CD4-positive, alpha-beta T cell (primary cell): ENCODE measurements around the gene ASTN2. TPM values are rescaled to one million over a fixed set of nuclear protein-coding genes. Genes with fewer than 3 reads are reported as not detected.
A peak's percentile ranks its signal among the peaks of the same experiment; 100 is the strongest.

Experiments used
- ATAC-seq: fragments of 200-7000 bp; cut with Tn5 transposase; one replicate; pipeline ENCODE4 v1.10.0; 2022; ENCODE audit warnings: mild to moderate bottlenecking; ENCODE audit not compliant: poor library complexity
- CTCF ChIA-PET: fragments of 350-600 bp; sonication (Branson Sonifier 250); formaldehyde crosslinking; loops from one replicate; lab custom pipeline; 2021; ENCODE audit warnings: antibody characterized with exemption, inconsistent platforms; lab: Charles Lee
- POLR2A ChIA-PET: fragments of 350-600 bp; sonication (Branson Sonifier 250); formaldehyde crosslinking; loops from one replicate; lab custom pipeline; 2021; ENCODE audit warnings: antibody characterized with exemption, inconsistent platforms; lab: Charles Lee
- DNase-seq, 14 experiments: peaks; one replicate each; pipeline ENCODE4 v3.0.0-alpha.2; 2013 to 2020; ENCODE audit warnings: mixed read lengths in 2 of 14
- H3K27ac ChIP-seq, 2 donors: one replicate each; pipeline versions ENCODE4 v1.5.1 to v1.7.0; 2013; ENCODE audit warnings: low read length in 2 of 2, low read depth in 1 of 2, mild to moderate bottlenecking in 1 of 2
- H3K27me3 ChIP-seq, 2 experiments: 1 replicate in 1 of 2; 2 replicates in 1 of 2; pipeline versions ENCODE4 v1.6.1 to v1.7.0; 2013; ENCODE audit warnings: low read length in 2 of 2, control low read depth in 1 of 2, mild to moderate bottlenecking in 1 of 2, moderate library complexity in 1 of 2; ENCODE audit not compliant: insufficient read depth in 2 of 2, control insufficient read depth in 1 of 2
- H3K36me3 ChIP-seq: one replicate; pipeline ENCODE4 v1.6.1; 2013; ENCODE audit warnings: low read length, control low read depth; ENCODE audit not compliant: insufficient read depth
- H3K4me1 ChIP-seq: one replicate; pipeline ENCODE4 v1.6.1; 2013; ENCODE audit warnings: low read length, control low read depth; ENCODE audit not compliant: insufficient read depth
- H3K4me3 ChIP-seq: one replicate; pipeline ENCODE4 v1.5.1; 2013; ENCODE audit warnings: mild to moderate bottlenecking, low read length, moderate library complexity
- H3K9me3 ChIP-seq, 2 experiments: 1 replicate in 1 of 2; 2 replicates in 1 of 2; pipeline versions ENCODE4 v1.6.1 to v1.7.0; 2013; ENCODE audit warnings: low read length in 2 of 2, mild to moderate bottlenecking in 2 of 2, control low read depth in 1 of 2, moderate library complexity in 1 of 2; ENCODE audit not compliant: control insufficient read depth in 1 of 2, insufficient read depth in 1 of 2
- H3K27ac Mint-ChIP-seq: one replicate; pipeline ENCODE4 v1.8.0; 2020; ENCODE audit warnings: mixed read lengths
- H3K27me3 Mint-ChIP-seq: one replicate; pipeline ENCODE4 v1.8.0; 2021; ENCODE audit warnings: mixed read lengths
- H3K36me3 Mint-ChIP-seq: one replicate; pipeline ENCODE4 v1.8.0; 2021; ENCODE audit warnings: low read depth, mixed read lengths
- H3K4me1 Mint-ChIP-seq: one replicate; pipeline ENCODE4 v1.8.0; 2021; ENCODE audit warnings: low read depth, mixed read lengths
- H3K4me3 Mint-ChIP-seq: one replicate; pipeline ENCODE4 v1.8.0; 2020; ENCODE audit warnings: mild to moderate bottlenecking, mixed read lengths
- H3K9me3 Mint-ChIP-seq: one replicate; pipeline ENCODE4 v1.8.0; 2020; ENCODE audit warnings: mixed read lengths
- CTCF ChIP-seq: fragments of 200-600 bp; IDR thresholded peaks from one replicate; pipeline ENCODE4 v1.8.0; 2022; ENCODE audit warnings: antibody characterized with exemption, mild to moderate bottlenecking
- intact Hi-C, 2 experiments: fragments of 100-400 bp; cut with DNase I in 1 of 2; cut with micrococcal nuclease in 1 of 2; formaldehyde crosslinking; loops; one replicate each; pipeline versions ENCODE4 v1.15.1 to v1.9.0; 2023 to 2025; cut with DNase I, micrococcal nuclease
- total RNA-seq, 174 experiments: library from RNA in 2 of 174; stranded (reverse) in 2 of 174; gene quantifications; one replicate each; pipeline ENCODE4 v1.2.3 and lab custom pipeline; 2021 to 2026

ASTN2 gene
- total RNA-seq, 2 experiments from 2014 or later, result 2.3 to 2.4 TPM

GRCh38 chr9:116451500-116452115, 963.2 kb downstream of the ASTN2 start:
- ATAC-seq (no peak), DNase-seq (no peak)
- H3K9me3 Mint-ChIP-seq, result peaks cover 4% of the 10 kb centered on the region
- Histone ChIP-seq H3K27ac (no peak overlapping the region), H3K4me3 (no peak overlapping the region), H3K4me1 (no peaks in the 10 kb centered on the region), H3K9me3 (peaks cover 0 to 3% of the 10 kb centered on the region in 2 experiments), H3K27me3 (no peaks in the 10 kb centered on the region), H3K36me3 (no peaks in the 10 kb centered on the region)
- peaks cover 8% of the 10 kb centered on the region for H3K36me3 Mint-ChIP-seq
- no peak for TF ChIP-seq CTCF
- ChIA-PET CTCF (no interaction called here), POLR2A (interaction anchor here (0.6 kb wide), 1 partner anchor 8 kb away, joined by 3 read pairs; no protein-coding TSS in a partner anchor)
- no peaks in the 10 kb centered on the region for H3K27me3 Mint-ChIP-seq
- no peak overlapping the region for H3K4me3 Mint-ChIP-seq
- intact Hi-C loops, result no loop called here
- H3K4me1 Mint-ChIP-seq, result no peaks in the 10 kb centered on the region
- H3K27ac Mint-ChIP-seq, result no peak overlapping the region

- no peaks in the 10 kb centered on the region for H3K27me3 ChIP-seq
- no peak for TF ChIP-seq CTCF
- intact Hi-C loops, result no loop called here
- Mint-ChIP-seq H3K27ac (no peak overlapping the region), H3K27me3 (no peaks in the 10 kb centered on the region), H3K9me3 (peaks cover 3% of the 10 kb centered on the region), H3K4me3 (no peak overlapping the region), H3K4me1 (no peaks in the 10 kb centered on the region), H3K36me3 (peaks cover 4% of the 10 kb centered on the region)
- ChIA-PET POLR2A (no interaction called here), CTCF (no interaction called here)
- no peaks in the 10 kb centered on the region for H3K4me1 ChIP-seq
- no peaks in the 10 kb centered on the region for H3K36me3 ChIP-seq
- ATAC-seq, result no peak
- no peak overlapping the region for H3K4me3 ChIP-seq
- H3K9me3 ChIP-seq, result no peaks in the 10 kb centered on the region
- H3K27ac ChIP-seq, result no peak overlapping the region
- DNase-seq, result peak in 2 of 14 experiments; percentile 5 to 35
These were observed 964.3 kb downstream of the ASTN2 start for GRCh38 chr9:116450378-116451139.

- H3K4me3 Mint-ChIP-seq, result no peak overlapping the region
- ATAC-seq, result no peak
- H3K4me1 Mint-ChIP-seq, result no peaks in the 10 kb centered on the region
- no peak for DNase-seq
- H3K4me1 ChIP-seq, result no peaks in the 10 kb centered on the region
- H3K9me3 Mint-ChIP-seq, result peaks cover 3% of the 10 kb centered on the region
- no peak for TF ChIP-seq CTCF
- no peaks in the 10 kb centered on the region for H3K27me3 ChIP-seq
- no peaks in the 10 kb centered on the region for H3K9me3 ChIP-seq
- H3K27ac Mint-ChIP-seq, result no peak overlapping the region
- no peaks in the 10 kb centered on the region for H3K27me3 Mint-ChIP-seq
- CTCF ChIA-PET, result interaction anchor here (0.7 kb wide), 1 partner anchor 244 kb away, joined by 3 read pairs; no protein-coding TSS in a partner anchor
- no peaks in the 10 kb centered on the region for H3K36me3 ChIP-seq
- intact Hi-C loops, result no loop called here
- H3K27ac ChIP-seq, result no peak overlapping the region
- no peak overlapping the region for H3K4me3 ChIP-seq
- POLR2A ChIA-PET, result no interaction called here
- peaks cover 4% of the 10 kb centered on the region for H3K36me3 Mint-ChIP-seq
These were observed 964.9 kb downstream of the ASTN2 start for GRCh38 chr9:116449949-116450348.
